GM21825 (cell line): ENCODE results near the gene FAM9C.
"Not testable (repeated sequence)": the region's sequence is repeated elsewhere in the genome, so short reads cannot be mapped to it uniquely, and the experiment has no call there.

ENCODE experiments used
- ATAC-seq: cut with Tn5 transposase; IDR thresholded peaks from one replicate; pipeline ENCODE4 v1.9.1; 2021; ENCODE audit warnings: mild to moderate bottlenecking, moderate library complexity; ENCODE audit not compliant: unreplicated experiment

FAM9C gene

GRCh38 chrX:13076176-13076961, 31.9 kb upstream of the FAM9C start:
- peak; percentile 38 for ATAC-seq

GRCh38 chrX:13074297-13075262, 30.2 kb upstream of the FAM9C start:
- peak; percentile 82 for ATAC-seq

GRCh38 chrX:13069771-13070416, 25.5 kb upstream of the FAM9C start:
- ATAC-seq = no peak

- ATAC-seq = no peak
These were observed 24.2 kb upstream of the FAM9C start for GRCh38 chrX:13068651-13069050.

- no peak for ATAC-seq
These were observed 23.4 kb upstream of the FAM9C start for GRCh38 chrX:13067773-13068172.

GRCh38 chrX:13066391-13066790, 22.0 kb upstream of the FAM9C start:
- ATAC-seq = no peak

- ATAC-seq = no peak
These were observed 20.3 kb upstream of the FAM9C start for GRCh38 chrX:13064599-13065143.

- ATAC-seq = not testable (repeated sequence)
These were observed 18.7 kb upstream of the FAM9C start for GRCh38 chrX:13063124-13063523.

- not testable (repeated sequence) for ATAC-seq
These were observed 17.9 kb upstream of the FAM9C start for GRCh38 chrX:13062331-13062730.

GRCh38 chrX:13061215-13061708, 16.8 kb upstream of the FAM9C start:
- ATAC-seq = not testable (repeated sequence)

GRCh38 chrX:13059637-13060499, 15.4 kb upstream of the FAM9C start:
- no peak for ATAC-seq

- ATAC-seq = peak; percentile 43
These were observed 11.1 kb upstream of the FAM9C start for GRCh38 chrX:13055486-13055885.

GRCh38 chrX:13053171-13053570, 8.8 kb upstream of the FAM9C start:
- no peak for ATAC-seq

- ATAC-seq = peak; percentile 66
These were observed 7.2 kb upstream of the FAM9C start for GRCh38 chrX:13051529-13052172.

GRCh38 chrX:13051167-13051528, 6.7 kb upstream of the FAM9C start:
- no peak for ATAC-seq

- ATAC-seq = no peak
These were observed 5.7 kb upstream of the FAM9C start for GRCh38 chrX:13050151-13050550.

GRCh38 chrX:13048280-13048679, 3.9 kb upstream of the FAM9C start:
- ATAC-seq = no peak

- ATAC-seq = no peak
These were observed 3.3 kb upstream of the FAM9C start for GRCh38 chrX:13047759-13048158.

GRCh38 chrX:13046141-13046855, 1.9 kb upstream of the FAM9C start:
- ATAC-seq = no peak
